Bronchial epithelial cell (primary cell): ENCODE results near the gene ZNF839. TPM values are rescaled to one million over a fixed set of nuclear protein-coding genes. Genes with fewer than 3 reads are reported as not detected.

Source experiments
- DNase-seq: peaks from one replicate; pipeline ENCODE4 v3.0.0-alpha.2; 2010; ENCODE audit warnings: low read depth
- FAIRE-seq: peaks from 2 replicates; lab custom pipeline; 2011; peaks lifted over from hg19 to GRCh38; lab: Jason Lieb, UNC
- H3K27me3 ChIP-seq: 2 replicates; pipeline ENCODE4 v1.5.1; 2011; ENCODE audit warnings: low read length; ENCODE audit not compliant: control insufficient read depth, insufficient read depth
- H3K36me3 ChIP-seq: 2 replicates; pipeline ENCODE4 v1.5.1; 2011; ENCODE audit warnings: low read length; ENCODE audit not compliant: control insufficient read depth, insufficient read depth
- H3K4me3 ChIP-seq: 2 replicates; pipeline ENCODE4 v1.5.1; 2011; ENCODE audit warnings: mild to moderate bottlenecking, low read depth, low read length, control low read depth
- CTCF ChIP-seq: IDR thresholded peaks from 2 replicates; pipeline ENCODE4 v1.5.1; 2011; ENCODE audit warnings: mild to moderate bottlenecking, moderate library complexity, low read length, control low read depth, inconsistent platforms; ENCODE audit not compliant: insufficient read depth, severe bottlenecking
- total RNA-seq: library from RNA; depleted of rRNA; stranded (reverse); fragments of >200 nt; gene quantifications from 2 replicates; pipeline ENCODE4 v1.2.1, GENCODE V29; 2014

ZNF839 gene
- total RNA-seq, 1 donor from 2014 or later = 8.2 TPM

GRCh38 chr14:102342238-102342637 lies 22.7 kb downstream of the ZNF839 start:
- FAIRE-seq = no peak
- H3K4me3 ChIP-seq = no peak overlapping the region
- no peak for TF ChIP-seq CTCF
- no peaks in the 10 kb centered on the region for H3K27me3 ChIP-seq
- no peak for DNase-seq
- H3K36me3 ChIP-seq = peaks cover 18% of the 10 kb centered on the region

- no peak for TF ChIP-seq CTCF
- no peak overlapping the region for H3K4me3 ChIP-seq
Observed at GRCh38 chr14:102344084-102344483, 24.5 kb downstream of the ZNF839 start.

GRCh38 chr14:102344485-102344884 lies 24.9 kb downstream of the ZNF839 start:
- no peak for TF ChIP-seq CTCF
- Histone ChIP-seq H3K27me3 (no peaks in the 10 kb centered on the region), H3K36me3 (peaks cover 12% of the 10 kb centered on the region), H3K4me3 (no peak overlapping the region)
- peak; percentile 84 for FAIRE-seq
- no peak for DNase-seq

More at GRCh38 chr14:102344084-102344483, 24.5 kb downstream of the ZNF839 start:
- H3K36me3 ChIP-seq = peaks cover 14% of the 10 kb centered on the region
- no peaks in the 10 kb centered on the region for H3K27me3 ChIP-seq
- DNase-seq (no peak), FAIRE-seq (no peak)

- no peak overlapping the region for H3K4me3 ChIP-seq
- H3K36me3 ChIP-seq = peaks cover 12% of the 10 kb centered on the region
- FAIRE-seq (no peak), DNase-seq (no peak)
- TF ChIP-seq CTCF = no peak
- no peaks in the 10 kb centered on the region for H3K27me3 ChIP-seq
Observed at GRCh38 chr14:102345232-102345631, 25.7 kb downstream of the ZNF839 start.

GRCh38 chr14:102346645-102347044 lies 27.1 kb downstream of the ZNF839 start:
- Histone ChIP-seq H3K27me3 (no peaks in the 10 kb centered on the region), H3K4me3 (no peak overlapping the region), H3K36me3 (peaks cover 10% of the 10 kb centered on the region)
- DNase-seq (no peak), FAIRE-seq (no peak)
- TF ChIP-seq CTCF = no peak

- TF ChIP-seq CTCF = no peak
- Histone ChIP-seq H3K4me3 (no peak overlapping the region), H3K27me3 (no peaks in the 10 kb centered on the region), H3K36me3 (peaks cover 10% of the 10 kb centered on the region)
- FAIRE-seq (no peak), DNase-seq (no peak)
Observed at GRCh38 chr14:102348376-102348775, 28.8 kb downstream of the ZNF839 start.
